Testis (tissue), 3 donors: ENCODE data around the gene SLC5A6. TPM values are rescaled to one million over a fixed set of nuclear protein-coding genes. Genes with fewer than 3 reads are reported as not detected.
"Not testable (repeated sequence)": the region's sequence is repeated elsewhere in the genome, so short reads cannot be mapped to it uniquely, and the experiment has no call there.

Source experiments
- DNase-seq: peaks from one replicate; pipeline ENCODE4 v3.0.0-alpha.2; 2019
- H3K27ac ChIP-seq, 2 donors: fragments of 200-600 bp; sonication (generic); one replicate each; pipeline ENCODE4 v1.5.1; 2019
- H3K27me3 ChIP-seq: fragments of 200-600 bp; sonication (generic); one replicate; pipeline ENCODE4 v1.5.1; 2019
- H3K36me3 ChIP-seq: fragments of 200-600 bp; sonication (generic); one replicate; pipeline ENCODE4 v1.5.1; 2017; ENCODE audit warnings: low read depth; ENCODE audit errors: missing control alignments
- H3K4me1 ChIP-seq: fragments of 200-600 bp; sonication (generic); one replicate; pipeline ENCODE4 v1.5.1; 2019
- H3K4me3 ChIP-seq, 2 donors: fragments of 200-600 bp; sonication (generic); one replicate each; pipeline ENCODE4 v1.5.1; 2017 to 2019
- H3K9me3 ChIP-seq: fragments of 200-600 bp; sonication (generic); one replicate; pipeline ENCODE4 v1.5.1; 2017
- CTCF ChIP-seq, 3 experiments: fragments of 450-650 bp in 2 of 3; fragments of 200-600 bp in 1 of 3; sonication (generic) in 1 of 3; IDR thresholded peaks; one replicate each; pipeline ENCODE4 v1.5.1; 2016 to 2019; ENCODE audit warnings: antibody characterized with exemption in 3 of 3, mild to moderate bottlenecking in 2 of 3, moderate library complexity in 1 of 3
- POLR2A ChIP-seq: fragments of 450-650 bp; IDR thresholded peaks from one replicate; pipeline ENCODE4 v1.6.1; 2017; ENCODE audit warnings: antibody characterized with exemption, mild to moderate bottlenecking, moderate library complexity
- WGBS, 2 donors: methylation state at CpG; one replicate each; pipeline ENCODE4 v1.1.5; 2018; 5-methylcytosine and 5-hydroxymethylcytosine counted together
- intact Hi-C: fragments of 100-400 bp; cut with DNase I; formaldehyde crosslinking; loops from one replicate; pipeline ENCODE4 v1.15.1; 2023; ENCODE audit warnings: low total_unique reads
- polyA plus RNA-seq: library from polyadenylated mRNA; stranded (reverse); fragments of 350-450 nt; fragmentation: Illumina TruSeq; extraction: RNeasy Lipid Tissue Mini Kit (QIAGEN cat#74804); gene quantifications from one replicate; pipeline ENCODE4 v1.2.3, GENCODE V29; 2014; ENCODE audit warnings: low read depth, low replicate concordance; ENCODE audit not compliant: insufficient read depth
- total RNA-seq, 2 donors: library from RNA; depleted of rRNA; stranded (reverse); fragments of >200 nt; gene quantifications; one replicate each; pipeline ENCODE4 v1.2.3, GENCODE V29; 2016

SLC5A6 gene
- total and polyA plus RNA-seq, 3 donors from 2014 or later, result 83.4 to 84.0 (median 83.9) TPM

DNA sequence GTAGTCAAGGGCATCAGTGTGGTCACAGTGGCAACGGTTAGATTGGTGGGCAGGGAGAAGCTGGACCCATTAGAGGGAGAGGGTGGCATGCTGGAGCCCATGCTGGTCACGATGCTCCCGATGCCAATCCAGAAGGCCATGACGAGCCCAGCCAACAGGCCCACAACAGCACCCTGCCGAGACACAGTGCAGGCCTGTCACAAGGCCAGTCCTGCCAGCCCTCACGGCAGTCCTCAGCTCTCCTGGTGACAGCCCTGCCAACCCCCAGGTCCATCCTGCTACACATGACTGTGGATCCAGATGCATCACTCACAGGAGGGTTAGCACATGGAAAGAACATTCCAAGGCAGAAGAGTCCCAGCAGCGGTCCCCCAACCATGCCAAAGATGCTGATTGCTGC lies 10.4 kb downstream of the SLC5A6 start:
- H3K4me3 ChIP-seq, result no peak overlapping the region
- no peaks in the 10 kb centered on the region for H3K36me3 ChIP-seq
- intact Hi-C loops, result no loop called here
- DNase-seq, result no peak
- 95 to 97% methylated on average over 7 of the region's 7 CpGs for WGBS, 2 donors
- H3K27me3 ChIP-seq, result no peaks in the 10 kb centered on the region
- H3K27ac ChIP-seq, result no peak overlapping the region
- H3K4me1 ChIP-seq, result peaks cover 5% of the 10 kb centered on the region
- TF ChIP-seq POLR2A, result no peak
- no peak for TF ChIP-seq CTCF (IDR thresholded peaks at IDR 0.05)
- no peaks in the 10 kb centered on the region for H3K9me3 ChIP-seq

- no peak for DNase-seq
- Histone ChIP-seq H3K27ac (peak overlapping the region; percentile 73 to 87), H3K9me3 (no peaks in the 10 kb centered on the region), H3K36me3 (no peaks in the 10 kb centered on the region), H3K4me3 (no peak overlapping the region), H3K4me1 (peaks cover 5% of the 10 kb centered on the region), H3K27me3 (no peaks in the 10 kb centered on the region)
- intact Hi-C loops, result no loop called here
- 23 to 43% methylated on average over 2 of the region's 2 CpGs for WGBS, 2 donors
- TF ChIP-seq CTCF (IDR thresholded peaks at IDR 0.05) (no peak), POLR2A (no peak)
These were observed 12.8 kb downstream of the SLC5A6 start for GRCh38 chr2:27199241-27199640.

DNA sequence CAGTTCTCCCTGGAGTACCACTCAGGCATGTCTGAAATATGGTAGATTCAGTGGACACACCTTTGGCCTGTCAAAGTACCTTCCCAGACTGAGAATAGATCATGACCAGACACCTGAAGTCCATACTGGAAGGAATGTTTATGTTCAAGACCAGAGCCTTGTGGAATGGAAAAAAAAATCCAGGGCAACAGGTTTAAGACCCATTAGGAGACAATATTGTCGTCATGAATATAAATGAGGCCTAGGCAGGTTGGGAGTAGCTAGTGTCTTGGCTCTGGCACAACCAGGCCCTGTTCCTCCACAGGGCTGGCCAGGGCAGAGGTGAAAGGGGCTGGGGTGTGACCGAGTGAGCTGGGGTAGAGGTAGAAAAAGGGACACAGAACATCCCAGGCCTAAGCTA lies 13.4 kb downstream of the SLC5A6 start:
- intact Hi-C loops, result no loop called here
- no peak for TF ChIP-seq POLR2A
- TF ChIP-seq CTCF (IDR thresholded peaks at IDR 0.05), result no peak
- peak overlapping the region; percentile 75 to 87 for H3K27ac ChIP-seq
- H3K4me1 ChIP-seq, result peaks cover 5% of the 10 kb centered on the region
- WGBS, 2 donors, result 58 to 60% methylated on average over 2 of the region's 2 CpGs
- H3K4me3 ChIP-seq, result no peak overlapping the region
- H3K36me3 ChIP-seq, result no peaks in the 10 kb centered on the region
- no peaks in the 10 kb centered on the region for H3K9me3 ChIP-seq
- no peak for DNase-seq
- no peaks in the 10 kb centered on the region for H3K27me3 ChIP-seq

DNA sequence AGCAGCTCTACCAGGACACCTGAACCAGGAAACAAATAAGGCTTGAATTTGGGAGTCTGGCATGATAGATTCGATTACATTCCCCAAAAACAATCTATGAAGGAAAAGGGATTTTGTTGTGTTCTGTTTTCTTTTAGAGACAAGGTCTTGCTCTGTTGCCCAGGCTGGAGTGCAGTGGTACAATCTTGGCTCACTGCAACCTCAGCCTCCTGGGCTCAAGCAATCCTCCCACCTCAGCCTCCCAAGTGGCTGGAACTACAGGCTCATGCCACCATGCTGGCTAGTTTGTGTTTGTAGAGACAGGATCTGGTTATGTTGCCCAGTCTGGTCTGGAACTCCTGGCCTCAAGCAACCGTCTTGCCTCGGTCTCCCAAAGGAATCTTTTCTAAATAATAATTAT lies 14.0 kb downstream of the SLC5A6 start:
- intact Hi-C loops, H3K27me3 ChIP-seq, DNase-seq, H3K9me3 ChIP-seq, H3K4me1 ChIP-seq, H3K36me3 ChIP-seq, H3K4me3 ChIP-seq: not testable (repeated sequence)
- 85 to 98% methylated on average over 3 of the region's 3 CpGs for WGBS, 2 donors
- H3K27ac ChIP-seq, result peak overlapping the region; percentile 75 to 87

- H3K27me3 ChIP-seq, DNase-seq, H3K4me3 ChIP-seq, intact Hi-C loops, H3K27ac ChIP-seq, H3K36me3 ChIP-seq, H3K9me3 ChIP-seq, H3K4me1 ChIP-seq: not testable (repeated sequence)
- 89 to 97% methylated on average over 3 of the region's 3 CpGs for WGBS, 2 donors
These were observed 16.3 kb downstream of the SLC5A6 start for GRCh38 chr2:27195799-27196198.

GRCh38 chr2:27194538-27195354 lies 17.3 kb downstream of the SLC5A6 start:
- no peak overlapping the region for H3K4me3 ChIP-seq
- H3K27ac ChIP-seq, result peak overlapping the region in 1 of 2 donors; percentile 53
- H3K36me3 ChIP-seq, result no peaks in the 10 kb centered on the region
- DNase-seq, result no peak
- intact Hi-C loops, result no loop called here
- 63 to 76% methylated on average over 17 of the region's 17 CpGs for WGBS, 2 donors
- no peaks in the 10 kb centered on the region for H3K27me3 ChIP-seq
- peaks cover 5% of the 10 kb centered on the region for H3K4me1 ChIP-seq
- H3K9me3 ChIP-seq, result no peaks in the 10 kb centered on the region
- TF ChIP-seq CTCF (IDR thresholded peaks at IDR 0.05) (no peak), POLR2A (no peak)
